HG02798 (cell line): ENCODE data around the gene HTATIP2.
"Not testable (repeated sequence)": the region's sequence is repeated elsewhere in the genome, so short reads cannot be mapped to it uniquely, and the experiment has no call there.

Experiments used
- ATAC-seq: cut with Tn5 transposase; IDR thresholded peaks from one replicate; pipeline ENCODE4 v1.9.1; 2021; ENCODE audit warnings: mild to moderate bottlenecking; ENCODE audit not compliant: unreplicated experiment, poor library complexity

Gene HTATIP2

GRCh38 chr11:20368438-20368837, 4.9 kb downstream of the HTATIP2 start:
- no peak for ATAC-seq

DNA sequence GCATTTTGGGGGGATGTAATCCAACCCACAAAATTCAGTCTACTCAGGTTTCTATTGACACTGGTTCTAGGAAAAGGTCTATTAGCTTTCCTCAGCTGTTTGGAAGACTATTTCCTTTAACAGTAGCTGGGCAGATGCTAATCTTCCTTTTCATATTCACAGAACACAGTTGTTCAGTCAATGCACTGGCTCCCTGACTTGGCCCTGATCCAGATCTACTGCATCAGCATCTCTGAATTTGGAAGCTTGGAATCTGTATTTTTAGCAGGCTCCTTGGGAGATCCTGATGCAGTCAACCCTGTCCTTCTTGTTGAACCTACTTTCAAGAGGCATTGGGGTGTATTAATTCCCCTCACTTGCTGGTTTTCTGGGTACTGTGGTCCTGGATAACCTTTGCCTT, 6.3 kb downstream of the HTATIP2 start:
- no peak for ATAC-seq

- ATAC-seq: no peak
These were observed 8.6 kb downstream of the HTATIP2 start for GRCh38 chr11:20372081-20372626.

DNA sequence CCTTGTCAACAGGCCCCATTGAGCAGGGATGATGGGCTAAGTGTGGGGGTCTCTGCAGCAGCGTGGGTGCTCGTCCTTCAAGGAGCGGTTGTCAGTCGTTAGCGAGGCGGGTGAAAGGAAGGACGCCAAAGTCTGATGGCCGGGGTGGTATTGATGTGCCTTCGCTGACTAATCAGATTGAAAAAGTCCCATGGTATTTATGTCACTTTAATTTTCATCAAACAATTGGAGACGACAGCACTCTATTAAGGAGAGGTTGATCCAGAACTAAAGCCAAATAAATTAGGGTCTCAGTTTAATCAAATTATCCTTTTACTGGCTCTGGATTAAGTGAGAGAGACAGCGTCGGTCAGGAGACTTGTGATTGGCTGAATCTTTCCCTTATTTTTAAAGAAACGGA, 9.6 kb downstream of the HTATIP2 start:
- no peak for ATAC-seq

DNA sequence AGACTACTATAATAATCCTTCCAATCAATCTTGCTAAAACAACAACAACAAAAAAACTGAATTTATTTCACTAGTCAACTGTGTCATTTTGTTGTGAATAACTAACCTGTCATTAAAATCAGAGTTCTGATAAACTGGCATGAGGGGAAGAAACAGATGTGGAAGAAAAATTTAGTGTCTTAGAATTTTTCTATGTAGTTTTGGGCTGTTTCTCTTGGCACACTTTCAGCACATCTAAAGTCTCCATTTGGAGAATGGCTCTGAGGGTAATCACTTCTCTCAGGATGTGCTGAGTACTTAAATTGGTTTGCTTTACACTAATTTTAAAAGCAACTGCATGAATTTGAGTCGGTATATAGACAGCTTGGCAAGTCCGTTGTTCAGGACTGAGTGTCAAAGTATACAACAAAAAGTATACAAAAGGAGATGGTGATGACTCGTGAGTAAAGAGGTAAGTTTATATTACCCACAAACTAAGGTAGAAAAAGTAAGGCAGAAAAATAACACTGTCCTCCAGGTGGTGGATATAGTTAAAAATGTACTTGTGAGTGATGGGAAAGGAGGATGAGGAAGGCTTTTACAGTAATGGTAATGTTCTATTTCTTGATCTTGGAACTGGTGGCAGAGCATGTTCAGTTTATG, 10.2 kb downstream of the HTATIP2 start:
- ATAC-seq: no peak

- ATAC-seq: no peak
These were observed 11.3 kb downstream of the HTATIP2 start for GRCh38 chr11:20374741-20375300.

DNA sequence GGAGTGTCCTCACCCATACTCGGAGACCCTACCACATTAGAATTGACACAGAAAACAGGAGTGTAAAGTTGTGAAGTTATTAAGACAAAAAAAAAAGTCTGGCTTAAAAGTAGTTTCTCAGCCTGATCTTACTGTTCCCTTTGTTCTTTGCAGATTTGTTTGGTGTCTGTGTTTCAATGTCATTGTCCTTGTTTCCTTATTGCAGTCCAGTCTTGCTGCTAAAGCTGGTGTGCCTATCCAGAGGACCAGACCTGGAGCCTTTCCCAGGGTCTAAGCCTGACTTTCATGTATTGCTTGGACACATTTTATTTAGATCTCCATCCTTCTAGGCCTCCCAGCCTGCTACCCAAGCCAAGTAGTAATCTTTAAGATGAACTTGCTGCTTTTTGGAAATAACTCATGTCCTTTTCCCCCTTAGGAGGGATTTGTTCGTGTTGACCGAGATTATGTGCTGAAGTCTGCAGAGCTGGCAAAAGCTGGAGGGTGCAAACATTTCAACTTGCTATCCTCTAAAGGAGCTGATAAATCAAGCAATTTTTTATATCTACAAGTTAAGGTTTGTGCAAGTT, 12.7 kb downstream of the HTATIP2 start:
- no peak for ATAC-seq

- ATAC-seq: not testable (repeated sequence)
These were observed 22.5 kb downstream of the HTATIP2 start for GRCh38 chr11:20385996-20386395.

- ATAC-seq: peak; percentile 89
These were observed 24.0 kb downstream of the HTATIP2 start, which contains the start of gene PRMT3 for GRCh38 chr11:20387261-20388095. PRMT3 (plus strand) TSS chr11:20387716; CDS start chr11:20387747, 31 bp downstream.

GRCh38 chr11:20388096-20389055, 24.9 kb downstream of the HTATIP2 start:
- no peak for ATAC-seq

GRCh38 chr11:20397281-20397680, 33.8 kb downstream of the HTATIP2 start:
- peak; percentile 94 for ATAC-seq

DNA sequence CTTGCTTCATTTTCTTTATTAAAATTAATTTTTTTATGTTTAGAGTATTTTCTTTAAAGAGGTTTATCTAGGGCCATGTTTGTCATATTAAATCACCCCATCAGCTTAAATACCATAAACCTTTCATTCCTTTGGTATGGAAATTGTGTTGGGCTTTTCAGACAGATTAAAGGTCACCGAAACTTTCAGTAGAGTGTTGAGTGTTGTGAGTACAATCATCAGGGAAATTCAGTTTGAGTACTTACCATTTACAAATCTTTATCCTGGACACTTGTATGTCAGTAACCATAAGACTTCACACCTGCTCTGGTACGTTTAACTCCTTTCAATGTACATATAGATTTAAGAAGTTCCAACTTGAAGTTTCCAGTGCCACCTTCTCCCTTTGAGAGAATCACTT, 36.0 kb downstream of the HTATIP2 start:
- no peak for ATAC-seq

- no peak for ATAC-seq
These were observed 39.5 kb downstream of the HTATIP2 start for GRCh38 chr11:20403059-20403458.

DNA sequence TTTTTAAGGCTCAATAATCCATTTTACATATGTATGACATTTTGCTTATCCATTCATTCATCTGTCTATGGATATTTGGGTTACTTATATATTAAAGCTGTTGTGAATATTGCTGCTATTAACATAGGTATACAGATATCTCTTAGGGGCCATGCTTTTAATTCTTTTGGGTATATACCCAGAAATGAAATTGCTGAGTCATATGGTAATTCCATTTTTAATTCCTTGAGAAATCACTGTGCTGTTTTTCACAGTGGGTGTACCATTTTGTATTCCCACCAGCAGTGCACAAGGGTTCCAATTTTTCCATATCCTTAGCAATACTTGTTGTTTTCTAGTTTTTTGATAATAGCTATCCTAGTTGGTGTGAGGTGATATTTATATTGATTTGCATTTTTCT, 43.0 kb downstream of the HTATIP2 start:
- no peak for ATAC-seq

DNA sequence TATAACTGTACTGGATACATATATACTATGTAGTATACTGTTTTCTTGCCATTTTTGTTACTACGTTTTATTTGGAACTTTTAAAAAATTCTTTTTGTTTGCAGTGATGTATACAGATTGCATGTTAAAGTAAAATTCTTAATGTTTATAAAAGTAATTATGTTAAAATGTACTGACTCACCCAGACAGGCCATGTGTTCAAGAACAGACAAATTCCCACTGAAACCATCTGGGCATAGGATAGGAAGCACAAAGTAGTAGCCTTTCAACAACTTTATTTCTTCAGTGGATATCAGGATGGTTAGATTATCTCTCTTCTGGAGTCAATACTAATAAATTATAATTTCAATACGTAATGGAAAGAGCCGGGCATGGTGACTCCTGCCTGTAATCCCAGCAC, 43.8 kb downstream of the HTATIP2 start:
- no peak for ATAC-seq

GRCh38 chr11:20415432-20415831, 51.9 kb downstream of the HTATIP2 start:
- peak; percentile 48 for ATAC-seq

DNA sequence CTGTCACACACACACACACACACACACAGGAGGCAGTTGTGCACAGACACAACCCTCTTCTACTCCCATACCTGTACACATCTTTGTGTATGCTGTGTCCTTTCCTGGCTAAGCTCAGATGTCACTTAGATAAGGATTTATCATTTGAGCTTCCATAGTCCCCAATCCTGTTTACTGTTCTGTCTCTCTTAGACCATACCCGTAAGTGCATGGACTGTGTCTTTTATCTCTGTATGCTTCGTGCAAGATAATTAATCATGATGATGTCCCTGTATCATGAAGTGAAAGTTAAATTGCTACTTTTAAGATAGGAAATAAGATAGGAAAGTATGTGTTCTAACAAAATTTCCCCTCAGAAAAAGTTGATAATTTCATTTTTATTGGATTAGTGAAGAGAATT, 54.3 kb downstream of the HTATIP2 start:
- no peak for ATAC-seq

- no peak for ATAC-seq
These were observed 58.4 kb downstream of the HTATIP2 start for GRCh38 chr11:20421946-20422345.

DNA sequence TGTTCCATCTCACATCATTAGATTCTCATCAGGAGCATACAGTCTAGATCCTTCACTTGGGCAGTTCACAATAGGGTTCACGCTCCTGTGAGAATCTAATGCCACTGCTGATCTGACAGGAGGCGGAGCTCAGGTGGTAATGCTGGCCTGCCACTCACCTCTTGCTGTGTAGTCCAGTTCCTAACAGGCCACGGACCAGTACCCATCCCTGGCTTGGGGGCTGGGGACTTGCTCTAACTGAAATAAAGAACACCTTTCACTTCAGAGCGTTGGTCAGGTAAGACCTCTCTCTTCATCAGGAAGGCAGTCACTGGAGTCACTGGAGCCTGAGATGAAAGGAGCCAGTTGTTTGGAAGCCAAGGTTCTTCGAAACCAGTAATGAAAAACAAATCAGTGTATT, 65.7 kb downstream of the HTATIP2 start:
- no peak for ATAC-seq
